ENCODE measurements around the gene MYOM3.

DNA sequence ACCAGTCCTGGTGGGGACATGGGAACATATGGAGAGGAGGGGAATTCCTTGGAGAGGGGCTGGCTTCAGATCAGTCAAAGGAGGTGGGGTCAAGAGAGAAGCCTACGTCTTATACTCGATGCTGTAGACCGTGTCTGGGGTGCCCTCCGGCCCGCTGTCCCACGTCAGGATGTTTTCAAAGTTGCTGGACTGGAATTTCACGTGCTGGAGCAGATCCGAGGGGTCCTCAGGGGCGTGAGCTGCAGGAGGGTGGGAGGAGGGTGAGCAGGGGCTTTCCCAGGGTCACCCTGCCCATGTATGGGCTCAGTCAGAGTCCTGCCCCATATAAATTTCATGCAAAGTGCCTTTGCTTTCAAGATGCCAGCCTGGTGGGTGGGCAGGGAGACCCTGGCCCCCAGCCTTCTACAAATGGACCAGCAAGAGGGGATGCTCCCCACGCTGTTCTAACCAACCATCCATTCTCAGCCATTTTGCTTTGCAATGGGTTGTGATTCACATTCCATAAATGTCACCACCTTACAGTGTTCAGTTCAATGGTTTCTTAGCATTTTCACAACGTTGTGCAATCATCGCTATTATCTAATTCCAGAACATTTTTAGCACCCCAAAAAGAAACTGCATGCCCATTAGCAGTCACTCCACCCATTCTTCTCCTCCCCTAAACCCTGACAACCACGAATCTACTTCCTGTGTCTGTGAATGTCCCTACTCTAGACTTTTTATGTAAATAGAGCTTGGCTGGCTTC, 26.7 kb upstream of the MYOM3 start:
- TF ChIP-seq, protein P1, sequence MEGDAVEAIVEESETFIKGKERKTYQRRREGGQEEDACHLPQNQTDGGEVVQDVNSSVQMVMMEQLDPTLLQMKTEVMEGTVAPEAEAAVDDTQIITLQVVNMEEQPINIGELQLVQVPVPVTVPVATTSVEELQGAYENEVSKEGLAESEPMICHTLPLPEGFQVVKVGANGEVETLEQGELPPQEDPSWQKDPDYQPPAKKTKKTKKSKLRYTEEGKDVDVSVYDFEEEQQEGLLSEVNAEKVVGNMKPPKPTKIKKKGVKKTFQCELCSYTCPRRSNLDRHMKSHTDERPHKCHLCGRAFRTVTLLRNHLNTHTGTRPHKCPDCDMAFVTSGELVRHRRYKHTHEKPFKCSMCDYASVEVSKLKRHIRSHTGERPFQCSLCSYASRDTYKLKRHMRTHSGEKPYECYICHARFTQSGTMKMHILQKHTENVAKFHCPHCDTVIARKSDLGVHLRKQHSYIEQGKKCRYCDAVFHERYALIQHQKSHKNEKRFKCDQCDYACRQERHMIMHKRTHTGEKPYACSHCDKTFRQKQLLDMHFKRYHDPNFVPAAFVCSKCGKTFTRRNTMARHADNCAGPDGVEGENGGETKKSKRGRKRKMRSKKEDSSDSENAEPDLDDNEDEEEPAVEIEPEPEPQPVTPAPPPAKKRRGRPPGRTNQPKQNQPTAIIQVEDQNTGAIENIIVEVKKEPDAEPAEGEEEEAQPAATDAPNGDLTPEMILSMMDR (IDR thresholded peaks at IDR 0.05) = no peak
- TF ChIP-seq ZFX (IDR thresholded peaks at IDR 0.05; ENCODE audit: borderline replicate concordance) = no peak
